IMR-90 (cell line): Measurements from ENCODE around the gene GRID1. TPM values are rescaled to one million over a fixed set of nuclear protein-coding genes. Genes with fewer than 3 reads are reported as not detected.

Source experiments
- ATAC-seq: fragments of 200-7000 bp; cut with Tn5 transposase; 2 replicates; pipeline ENCODE4 v1.9.1; 2020; ENCODE audit warnings: low read depth, mild to moderate bottlenecking, moderate library complexity
- BruUV-seq: library from RNA; stranded (reverse); fragments of 400-500 nt; replicated peaks from 2 replicates; lab custom pipeline; 2021; lab: Mats Ljungman, UMichigan
- CTCF ChIA-PET: fragments of 300-600 bp; formaldehyde crosslinking; extraction: SDS; loops from one replicate; lab custom pipeline; 2021; ENCODE audit warnings: antibody characterized with exemption; lab: Yijun Ruan, JAX
- POLR2A ChIA-PET: fragments of 300-600 bp; sonication (Branson Sonifier 250); formaldehyde crosslinking; loops from one replicate; lab custom pipeline; 2022; ENCODE audit warnings: antibody characterized with exemption; ENCODE audit not compliant: unreplicated experiment; lab: Charles Lee
- DNase-seq: peaks from one replicate; pipeline ENCODE4 v3.0.0; 2013
- H2AFZ ChIP-seq: replicated peaks from 2 replicates; pipeline ENCODE3; 2013; ENCODE audit warnings: low read length, mild to moderate bottlenecking; ENCODE audit not compliant: poor library complexity
- H2AK5ac ChIP-seq: 2 replicates; pipeline ENCODE4 v1.6.1; 2013; ENCODE audit warnings: low read depth, low read length, inconsistent platforms
- H2AK9ac ChIP-seq: replicated peaks from 2 replicates; pipeline ENCODE3; 2013; ENCODE audit warnings: mild to moderate bottlenecking, low read depth, low read length, moderate library complexity; ENCODE audit not compliant: poor library complexity
- H2BK120ac ChIP-seq: 2 replicates; pipeline ENCODE4 v1.6.1; 2013; ENCODE audit warnings: low read depth, low read length, inconsistent platforms
- H2BK15ac ChIP-seq: 3 replicates; pipeline ENCODE4 v1.6.1; 2013; ENCODE audit warnings: low read depth, low read length, inconsistent platforms
- H2BK20ac ChIP-seq: 2 replicates; pipeline ENCODE4 v1.6.1; 2013; ENCODE audit warnings: low read depth, mild to moderate bottlenecking, inconsistent platforms, low read length, moderate library complexity
- H2BK5ac ChIP-seq: 2 replicates; pipeline ENCODE4 v1.6.1; 2013; ENCODE audit warnings: mild to moderate bottlenecking, low read depth, low read length, inconsistent platforms; ENCODE audit not compliant: poor library complexity, severe bottlenecking
- H3K14ac ChIP-seq: replicated peaks from 2 replicates; pipeline ENCODE4 v1.6.1; 2013; ENCODE audit warnings: low read depth, low read length, inconsistent platforms
- H3K18ac ChIP-seq: 2 replicates; pipeline ENCODE4 v1.6.1; 2013; ENCODE audit warnings: low read depth, low read length, control low read depth
- H3K23ac ChIP-seq: 2 replicates; pipeline ENCODE4 v1.6.1; 2013; ENCODE audit warnings: low read depth, low read length, inconsistent platforms
- H3K27ac ChIP-seq: 2 replicates; pipeline ENCODE4 v1.5.1; 2013; ENCODE audit warnings: mild to moderate bottlenecking, control low read depth, low read length; ENCODE audit not compliant: insufficient read depth
- H3K27me3 ChIP-seq: 2 replicates; pipeline ENCODE4 v1.6.1; 2013; ENCODE audit warnings: low read length; ENCODE audit not compliant: control insufficient read depth, insufficient read depth
- H3K36me3 ChIP-seq: 2 replicates; pipeline ENCODE4 v1.6.1; 2013; ENCODE audit warnings: low read length, mixed read lengths; ENCODE audit not compliant: control insufficient read depth, insufficient read depth
- H3K4ac ChIP-seq: 2 replicates; pipeline ENCODE4 v1.6.1; 2013; ENCODE audit warnings: low read depth, low read length, inconsistent platforms
- H3K4me1 ChIP-seq: 2 replicates; pipeline ENCODE4 v1.6.1; 2013; ENCODE audit warnings: low read length, mixed read lengths; ENCODE audit not compliant: control insufficient read depth, insufficient read depth
- H3K4me2 ChIP-seq: 2 replicates; pipeline ENCODE4 v1.6.1; 2013; ENCODE audit warnings: low read depth, mild to moderate bottlenecking, control low read depth, low read length, moderate library complexity
- H3K4me3 ChIP-seq: 2 replicates; pipeline ENCODE4 v1.5.1; 2013; ENCODE audit warnings: low read depth, mild to moderate bottlenecking, control low read depth, low read length, moderate library complexity; ENCODE audit not compliant: insufficient read depth
- H3K56ac ChIP-seq: 2 replicates; pipeline ENCODE4 v1.6.1; 2013; ENCODE audit warnings: low read length, inconsistent platforms; ENCODE audit not compliant: insufficient read depth; ENCODE audit errors: extremely low read depth
- H3K79me1 ChIP-seq, 2 experiments: 2 replicates each; pipeline ENCODE4 v1.6.1; 2013; ENCODE audit warnings: low read length in 2 of 2, inconsistent platforms in 1 of 2, low read depth in 1 of 2
- H3K9ac ChIP-seq: 2 replicates; pipeline ENCODE4 v1.6.1; 2013; ENCODE audit warnings: low read depth, low read length, control low read depth
- H3K9me1 ChIP-seq: 2 replicates; pipeline ENCODE4 v1.6.1; 2013; ENCODE audit warnings: low read length, inconsistent platforms; ENCODE audit not compliant: insufficient read depth
- H3K9me3 ChIP-seq: 2 replicates; pipeline ENCODE4 v1.6.1; 2013; ENCODE audit warnings: low read length; ENCODE audit not compliant: control insufficient read depth, insufficient read depth
- H4K20me1 ChIP-seq: 2 replicates; pipeline ENCODE4 v1.6.1; 2013; ENCODE audit warnings: low read length, inconsistent platforms; ENCODE audit not compliant: insufficient read depth
- H4K5ac ChIP-seq: 2 replicates; pipeline ENCODE4 v1.6.1; 2013; ENCODE audit warnings: mild to moderate bottlenecking, low read depth, low read length, control low read depth
- H4K8ac ChIP-seq, 2 experiments: 2 replicates each; pipeline ENCODE4 v1.6.1; 2013; ENCODE audit warnings: low read depth in 2 of 2, low read length in 2 of 2, control low read depth in 1 of 2, inconsistent platforms in 1 of 2
- H4K91ac ChIP-seq: 2 replicates; pipeline ENCODE4 v1.6.1; 2013; ENCODE audit warnings: low read depth, low read length, inconsistent platforms; ENCODE audit not compliant: insufficient read depth
- BHLHE40 ChIP-seq: fragments of 150-350 bp; IDR thresholded peaks from 2 replicates; pipeline ENCODE4 v1.6.1; 2016; ENCODE audit warnings: mild to moderate bottlenecking, low read depth, low read length
- CEBPB ChIP-seq: IDR thresholded peaks from 2 replicates; pipeline ENCODE4 v1.6.1; 2012; ENCODE audit warnings: low read depth, low read length, improper control_type of control experiment
- CHD1 ChIP-seq: IDR thresholded peaks from 2 replicates; pipeline ENCODE4 v1.6.1; 2012; ENCODE audit warnings: low read depth, low read length, improper control_type of control experiment
- FOS ChIP-seq: fragments of 150-350 bp; IDR thresholded peaks from 2 replicates; pipeline ENCODE4 v1.6.1; 2016; ENCODE audit warnings: low read depth, low read length
- MAZ ChIP-seq: IDR thresholded peaks from 2 replicates; pipeline ENCODE4 v1.6.1; 2012; ENCODE audit warnings: low read depth, mild to moderate bottlenecking, low read length, improper control_type of control experiment, moderate library complexity, borderline replicate concordance
- MXI1 ChIP-seq: IDR thresholded peaks from 2 replicates; pipeline ENCODE4 v1.6.1; 2012; ENCODE audit warnings: low read depth, mild to moderate bottlenecking, low read length, moderate library complexity, borderline replicate concordance
- NFE2L2 ChIP-seq: fragments of 150-350 bp; IDR thresholded peaks from 2 replicates; pipeline ENCODE4 v1.6.1; 2016; ENCODE audit warnings: low read depth, mild to moderate bottlenecking, low read length
- POLR2A ChIP-seq: IDR thresholded peaks from 2 replicates; pipeline ENCODE4 v1.6.1; 2012; ENCODE audit warnings: mild to moderate bottlenecking, low read depth, low read length
- RAD21 ChIP-seq: IDR thresholded peaks from 2 replicates; pipeline ENCODE4 v1.6.1; 2012; ENCODE audit warnings: low read length, improper control_type of control experiment
- RCOR1 ChIP-seq: IDR thresholded peaks from 2 replicates; pipeline ENCODE4 v1.6.1; 2012; ENCODE audit warnings: mild to moderate bottlenecking, low read length, improper control_type of control experiment; ENCODE audit not compliant: insufficient replicate concordance
- RFX5 ChIP-seq: IDR thresholded peaks from 2 replicates; pipeline ENCODE4 v1.8.0; 2012; ENCODE audit warnings: low read depth, mild to moderate bottlenecking, low read length, moderate library complexity
- SMC3 ChIP-seq: fragments of 150-350 bp; IDR thresholded peaks from 2 replicates; pipeline ENCODE4 v1.6.1; 2016; ENCODE audit warnings: low read depth, mild to moderate bottlenecking, antibody characterized with exemption, low read length, moderate library complexity
- WGBS, 2 experiments: methylation state at CpG; one replicate each; pipeline versions ENCODE4 v1.1.5 to v1.1.7; 2013; ENCODE audit warnings: missing lambda C conversion rate in 2 of 2; ENCODE audit not compliant: insufficient read length in 1 of 2; ENCODE audit errors: extremely low coverage in 2 of 2; 5-methylcytosine and 5-hydroxymethylcytosine counted together
- dilution Hi-C: fragments of 300-500 bp; cut with HindIII; formaldehyde crosslinking; loops from one replicate; pipeline ENCODE4 v1.14.3; 2018; ENCODE audit warnings: low sequenced_read_pairs; ENCODE audit not compliant: unreplicated experiment
- in situ Hi-C: fragments of 300-500 bp; cut with MboI; formaldehyde crosslinking; loops from 3 replicates; pipeline ENCODE4 v1.14.3; 2019; ENCODE audit warnings: low sequenced_read_pairs, inconsistent platforms, mixed read lengths
- intact Hi-C: fragments of 100-400 bp; cut with micrococcal nuclease; formaldehyde crosslinking; loops from 2 replicates; pipeline ENCODE4 v1.10.0; 2022
- polyA plus RNA-seq, 3 experiments: library from polyadenylated mRNA; depleted of rRNA; stranded (reverse); fragments of >200 nt; gene quantifications; 2 replicates each; pipeline ENCODE4 v1.2.3, GENCODE V29; 2012; ENCODE audit warnings: low replicate concordance in 1 of 3
- total RNA-seq: library from RNA; depleted of rRNA; stranded (reverse); fragments of >200 nt; gene quantifications from 2 replicates; pipeline ENCODE4 v1.2.3, GENCODE V29; 2012
- TF ChIP-seq, protein P1 (sequence below): fragments of 150-350 bp; IDR thresholded peaks from 2 replicates; pipeline ENCODE4 v1.6.1; 2016; ENCODE audit warnings: low read depth, mild to moderate bottlenecking, low read length, moderate library complexity, borderline replicate concordance
- TF ChIP-seq, protein P2 (sequence below): conservative IDR thresholded peaks from 2 replicates; pipeline ENCODE4 v1.5.1; 2012; ENCODE audit warnings: mild to moderate bottlenecking, low read depth, low read length, improper control_type of control experiment

Gene GRID1
- total and polyA plus RNA-seq, 2 of the 4 experiments (the other 2 are of a cell fraction): not detected

GRCh38 chr10:86261941-86262687 is 104.5 kb downstream of the GRID1 start:
- dilution Hi-C loops: no loop called here
- Histone ChIP-seq H2BK120ac (no peak overlapping the region), H3K18ac (no peak overlapping the region), H2AFZ (no peak overlapping the region), H3K4ac (no peak overlapping the region), H3K9me3 (no peaks in the 10 kb centered on the region), H4K20me1 (no peaks in the 10 kb centered on the region), H2BK5ac (no peak overlapping the region), H3K36me3 (no peaks in the 10 kb centered on the region), H2BK20ac (no peak overlapping the region), H3K9me1 (no peaks in the 10 kb centered on the region), H3K79me1 (no peaks in the 10 kb centered on the region), H3K9ac (no peak overlapping the region), H3K4me1 (no peaks in the 10 kb centered on the region), H3K56ac (no peak overlapping the region), H2AK5ac (no peak overlapping the region), H2AK9ac (no peak overlapping the region), H3K4me2 (no peak overlapping the region), H4K5ac (no peak overlapping the region), H3K27me3 (no peaks in the 10 kb centered on the region; the same call in 1 of the 2 replicates), H4K91ac (no peak overlapping the region), H4K8ac (no peak overlapping the region), H3K14ac (no peak overlapping the region), H3K27ac (no peak overlapping the region), H3K4me3 (no peak overlapping the region), H2BK15ac (no peak overlapping the region), H3K23ac (no peak overlapping the region)
- POLR2A ChIA-PET: no interaction called here
- DNase-seq (no peak), ATAC-seq (no peak)
- intact Hi-C loops: no loop called here
- no TSS peak for BruUV-seq
- in situ Hi-C loops: no loop called here
- no peak for TF ChIP-seq FOS
- TF ChIP-seq RCOR1: no peak
- no peak for TF ChIP-seq NFE2L2
- no peak for TF ChIP-seq MAZ
- no peak for TF ChIP-seq CEBPB
- TF ChIP-seq RFX5: no peak
- TF ChIP-seq RAD21: no peak
- no peak for TF ChIP-seq MXI1
- TF ChIP-seq CHD1: no peak
- TF ChIP-seq, protein P1, sequence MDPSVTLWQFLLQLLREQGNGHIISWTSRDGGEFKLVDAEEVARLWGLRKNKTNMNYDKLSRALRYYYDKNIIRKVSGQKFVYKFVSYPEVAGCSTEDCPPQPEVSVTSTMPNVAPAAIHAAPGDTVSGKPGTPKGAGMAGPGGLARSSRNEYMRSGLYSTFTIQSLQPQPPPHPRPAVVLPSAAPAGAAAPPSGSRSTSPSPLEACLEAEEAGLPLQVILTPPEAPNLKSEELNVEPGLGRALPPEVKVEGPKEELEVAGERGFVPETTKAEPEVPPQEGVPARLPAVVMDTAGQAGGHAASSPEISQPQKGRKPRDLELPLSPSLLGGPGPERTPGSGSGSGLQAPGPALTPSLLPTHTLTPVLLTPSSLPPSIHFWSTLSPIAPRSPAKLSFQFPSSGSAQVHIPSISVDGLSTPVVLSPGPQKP: no peak
- TF ChIP-seq SMC3: no peak
- no peak for TF ChIP-seq BHLHE40
- no peak for TF ChIP-seq POLR2A
- TF ChIP-seq, protein P2, sequence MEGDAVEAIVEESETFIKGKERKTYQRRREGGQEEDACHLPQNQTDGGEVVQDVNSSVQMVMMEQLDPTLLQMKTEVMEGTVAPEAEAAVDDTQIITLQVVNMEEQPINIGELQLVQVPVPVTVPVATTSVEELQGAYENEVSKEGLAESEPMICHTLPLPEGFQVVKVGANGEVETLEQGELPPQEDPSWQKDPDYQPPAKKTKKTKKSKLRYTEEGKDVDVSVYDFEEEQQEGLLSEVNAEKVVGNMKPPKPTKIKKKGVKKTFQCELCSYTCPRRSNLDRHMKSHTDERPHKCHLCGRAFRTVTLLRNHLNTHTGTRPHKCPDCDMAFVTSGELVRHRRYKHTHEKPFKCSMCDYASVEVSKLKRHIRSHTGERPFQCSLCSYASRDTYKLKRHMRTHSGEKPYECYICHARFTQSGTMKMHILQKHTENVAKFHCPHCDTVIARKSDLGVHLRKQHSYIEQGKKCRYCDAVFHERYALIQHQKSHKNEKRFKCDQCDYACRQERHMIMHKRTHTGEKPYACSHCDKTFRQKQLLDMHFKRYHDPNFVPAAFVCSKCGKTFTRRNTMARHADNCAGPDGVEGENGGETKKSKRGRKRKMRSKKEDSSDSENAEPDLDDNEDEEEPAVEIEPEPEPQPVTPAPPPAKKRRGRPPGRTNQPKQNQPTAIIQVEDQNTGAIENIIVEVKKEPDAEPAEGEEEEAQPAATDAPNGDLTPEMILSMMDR: no peak
- CTCF ChIA-PET: no interaction called here
- WGBS, 2 experiments: no CpG with 5 or more reads among the region's 14 CpGs
